ENCODE measurements around the gene PIP4K2C.
A peak's percentile ranks its signal among the peaks of the same experiment; 100 is the strongest.

PIP4K2C gene

DNA sequence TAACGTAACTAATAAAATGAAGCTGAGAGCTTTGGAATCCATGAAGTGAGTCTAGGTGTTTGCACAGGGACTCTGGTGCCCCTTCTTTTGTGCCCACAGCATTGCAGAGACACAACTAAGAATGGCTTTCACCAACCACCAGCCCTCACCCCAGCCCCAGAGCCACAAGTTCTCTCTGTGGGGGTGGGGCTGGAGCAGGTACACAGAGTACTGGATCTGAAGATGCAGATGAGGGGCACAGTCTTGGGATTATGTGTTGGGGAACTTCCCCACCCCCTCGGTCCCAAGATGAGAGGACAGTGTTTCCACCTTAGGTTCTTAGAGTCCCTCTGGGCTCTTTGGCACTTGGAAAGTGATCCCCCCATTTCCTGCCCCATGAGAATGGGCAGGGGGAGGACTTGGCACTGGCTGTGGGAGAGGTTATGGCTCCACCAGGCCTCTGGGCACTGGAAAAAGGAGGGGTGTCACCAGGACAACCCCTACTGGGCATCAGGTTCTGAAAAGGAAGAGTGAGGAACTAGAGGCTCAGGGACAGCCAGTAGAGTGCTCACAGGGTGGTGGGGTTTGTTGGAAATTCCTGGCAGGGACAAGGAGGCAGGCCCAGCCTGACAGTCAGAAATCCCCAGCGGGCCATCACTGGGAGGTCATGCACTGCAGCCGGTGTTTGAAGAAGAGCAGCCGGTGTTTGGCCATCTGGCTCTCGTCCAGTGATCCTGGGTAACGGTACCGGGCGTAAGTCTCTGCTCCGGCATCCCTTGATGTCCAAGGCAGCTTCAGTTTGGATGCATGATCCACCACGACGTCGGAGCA lies 35.3 kb downstream of the PIP4K2C start:
- Histone ChIP-seq H3K36me3 (ENCODE audit: low read depth) (no peaks in the 10 kb centered on the region), H3K9me3 (ENCODE audit: severe bottlenecking) (no peaks in the 10 kb centered on the region)
- TF ChIP-seq, protein P1, sequence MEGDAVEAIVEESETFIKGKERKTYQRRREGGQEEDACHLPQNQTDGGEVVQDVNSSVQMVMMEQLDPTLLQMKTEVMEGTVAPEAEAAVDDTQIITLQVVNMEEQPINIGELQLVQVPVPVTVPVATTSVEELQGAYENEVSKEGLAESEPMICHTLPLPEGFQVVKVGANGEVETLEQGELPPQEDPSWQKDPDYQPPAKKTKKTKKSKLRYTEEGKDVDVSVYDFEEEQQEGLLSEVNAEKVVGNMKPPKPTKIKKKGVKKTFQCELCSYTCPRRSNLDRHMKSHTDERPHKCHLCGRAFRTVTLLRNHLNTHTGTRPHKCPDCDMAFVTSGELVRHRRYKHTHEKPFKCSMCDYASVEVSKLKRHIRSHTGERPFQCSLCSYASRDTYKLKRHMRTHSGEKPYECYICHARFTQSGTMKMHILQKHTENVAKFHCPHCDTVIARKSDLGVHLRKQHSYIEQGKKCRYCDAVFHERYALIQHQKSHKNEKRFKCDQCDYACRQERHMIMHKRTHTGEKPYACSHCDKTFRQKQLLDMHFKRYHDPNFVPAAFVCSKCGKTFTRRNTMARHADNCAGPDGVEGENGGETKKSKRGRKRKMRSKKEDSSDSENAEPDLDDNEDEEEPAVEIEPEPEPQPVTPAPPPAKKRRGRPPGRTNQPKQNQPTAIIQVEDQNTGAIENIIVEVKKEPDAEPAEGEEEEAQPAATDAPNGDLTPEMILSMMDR (IDR thresholded peaks at IDR 0.05; ENCODE audit: poor library complexity, severe bottlenecking) = no peak

DNA sequence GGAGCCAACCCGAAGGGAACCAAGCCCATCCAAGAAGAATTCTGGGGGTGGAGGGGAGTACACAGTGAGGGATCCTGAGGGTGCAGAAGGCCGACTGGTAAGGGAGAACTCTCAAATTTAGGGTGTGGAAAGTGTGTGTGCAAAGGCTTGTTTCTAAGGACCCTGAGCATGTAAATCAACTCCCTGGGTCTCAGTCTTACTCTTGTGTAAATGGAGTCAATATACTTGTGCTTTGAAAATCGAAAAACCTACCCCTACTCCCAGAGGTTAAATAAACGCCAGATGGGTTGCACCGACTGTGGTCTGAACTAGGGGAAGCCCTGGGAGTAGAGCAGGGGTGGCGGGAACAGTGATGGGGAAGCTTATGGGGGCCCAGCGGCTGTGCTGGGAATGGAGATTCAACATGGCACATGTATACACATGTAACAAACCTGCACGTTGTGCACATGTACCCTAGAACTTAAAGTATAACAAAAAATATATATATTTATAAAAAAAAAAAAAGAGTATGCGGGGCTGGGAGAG lies 36.0 kb downstream of the PIP4K2C start:
- no peaks in the 10 kb centered on the region for H3K9me3 ChIP-seq (ENCODE audit: severe bottlenecking)
- TF ChIP-seq, protein P1 (IDR thresholded peaks at IDR 0.05; ENCODE audit: poor library complexity, severe bottlenecking) = no peak
- peaks cover 12% of the 10 kb centered on the region for H3K27me3 ChIP-seq (ENCODE audit: insufficient read depth, poor library complexity, severe bottlenecking)
- H3K4me1 ChIP-seq (ENCODE audit: insufficient read depth, poor library complexity, severe bottlenecking) = no peaks in the 10 kb centered on the region
- DNase-seq (ENCODE audit: low spot score) (no peak), ATAC-seq (ENCODE audit: low read depth) (no peak)
- no peak overlapping the region for H3K4me3 ChIP-seq (ENCODE audit: severe bottlenecking)
- H3K36me3 ChIP-seq (ENCODE audit: low read depth) = no peaks in the 10 kb centered on the region
- no peak overlapping the region for H3K27ac ChIP-seq (ENCODE audit: poor library complexity, severe bottlenecking)

More for the DNA sequence above, 35.3 kb downstream of the PIP4K2C start:
- ATAC-seq (ENCODE audit: low read depth) (no peak), DNase-seq (ENCODE audit: low spot score) (no peak)
- peaks cover 19% of the 10 kb centered on the region for H3K27me3 ChIP-seq (ENCODE audit: insufficient read depth, poor library complexity, severe bottlenecking)
- H3K4me3 ChIP-seq (ENCODE audit: severe bottlenecking) = no peak overlapping the region
- no peak overlapping the region for H3K27ac ChIP-seq (ENCODE audit: poor library complexity, severe bottlenecking)
- H3K4me1 ChIP-seq (ENCODE audit: insufficient read depth, poor library complexity, severe bottlenecking) = no peaks in the 10 kb centered on the region

DNA sequence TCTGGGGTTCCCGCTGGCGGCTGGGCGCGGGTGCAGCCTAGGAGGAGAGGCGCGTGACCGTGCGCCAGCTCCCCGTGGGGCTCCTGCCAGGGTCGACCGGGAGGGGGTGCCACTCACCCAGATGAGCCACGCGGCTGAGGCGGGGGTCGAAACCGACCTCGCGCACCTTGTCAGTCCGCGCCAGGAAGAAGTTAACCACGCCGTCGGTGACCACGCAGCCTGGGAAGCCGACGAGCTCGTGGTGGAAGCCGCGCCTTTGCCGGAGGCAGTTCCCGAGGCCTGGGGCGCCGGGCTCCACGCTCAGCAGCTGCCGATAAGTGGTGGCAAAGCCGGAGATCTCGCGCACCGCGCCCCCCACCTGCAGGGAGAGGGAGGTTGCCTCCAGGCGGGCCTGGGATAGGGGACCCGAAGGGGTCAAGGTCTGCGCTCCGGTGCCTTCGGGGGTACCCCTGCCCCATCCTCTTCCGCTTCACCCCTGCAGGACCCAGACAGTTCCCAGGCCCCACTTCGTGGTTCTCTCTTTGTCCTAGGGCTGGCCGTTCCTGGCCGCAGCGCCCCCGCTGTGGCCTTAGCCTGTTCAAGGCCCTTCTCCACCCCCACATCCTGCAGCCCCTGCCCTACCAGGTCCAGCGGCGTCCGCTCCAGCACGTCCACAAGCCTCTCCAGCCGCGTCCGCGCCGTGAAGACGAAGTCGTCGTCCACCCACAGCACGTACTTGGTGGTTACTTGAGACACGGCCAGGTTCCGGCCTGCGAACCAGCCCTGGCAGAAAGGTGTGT lies 36.7 kb downstream of the PIP4K2C start:
- H3K27me3 ChIP-seq (ENCODE audit: insufficient read depth, poor library complexity, severe bottlenecking) = peaks cover 9% of the 10 kb centered on the region

DNA sequence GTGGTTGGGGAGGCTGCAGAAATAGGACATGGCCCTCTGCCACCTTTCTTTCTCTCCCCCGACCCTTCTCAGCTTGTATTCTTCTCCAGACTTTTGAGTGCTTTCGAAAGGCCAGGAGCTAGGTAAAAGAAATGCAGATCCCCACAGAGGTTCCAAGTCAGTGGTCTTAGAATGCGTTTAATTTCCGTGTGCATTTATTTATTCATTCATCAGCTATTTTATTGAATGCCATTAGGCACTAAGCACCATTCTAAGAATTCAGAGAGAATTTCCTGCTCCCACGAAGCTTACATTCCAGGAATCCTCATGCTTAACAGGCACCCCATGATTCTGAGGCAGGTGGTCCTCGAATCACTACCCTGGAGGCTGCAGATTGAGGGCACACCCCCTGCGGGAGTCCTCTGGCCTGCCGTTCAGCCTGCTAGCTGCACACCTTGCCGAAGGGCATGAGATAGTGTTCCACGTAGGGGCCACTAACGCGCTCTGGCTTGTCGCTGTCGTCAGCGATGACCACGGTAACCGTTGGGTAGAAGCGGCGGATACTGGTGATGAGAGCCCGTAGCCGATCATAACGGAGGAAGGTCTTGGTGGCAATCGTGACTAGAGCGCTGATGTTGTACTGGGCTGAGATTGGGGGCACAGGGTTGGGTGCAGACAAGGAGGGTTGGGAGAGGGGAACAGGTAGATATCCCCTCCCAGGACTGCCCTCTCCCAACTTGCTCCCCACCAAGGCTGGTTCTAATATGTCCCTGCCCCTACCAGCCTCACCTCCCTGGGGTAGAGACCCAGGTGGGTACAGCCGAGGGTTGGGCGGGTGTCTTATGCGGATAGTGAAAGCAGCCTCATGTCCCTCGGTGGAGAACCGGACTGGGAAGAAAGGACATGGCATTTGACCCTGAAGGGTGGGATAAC lies 37.5 kb downstream of the PIP4K2C start:
- no peak for ATAC-seq (ENCODE audit: low read depth)
- DNase-seq (ENCODE audit: low spot score) = peak; percentile 49
- no peaks in the 10 kb centered on the region for H3K9me3 ChIP-seq (ENCODE audit: severe bottlenecking)
- no peaks in the 10 kb centered on the region for H3K4me1 ChIP-seq (ENCODE audit: insufficient read depth, poor library complexity, severe bottlenecking)
- no peaks in the 10 kb centered on the region for H3K36me3 ChIP-seq (ENCODE audit: low read depth)
- no peak overlapping the region for H3K27ac ChIP-seq (ENCODE audit: poor library complexity, severe bottlenecking)
- TF ChIP-seq, protein P1 (IDR thresholded peaks at IDR 0.05; ENCODE audit: poor library complexity, severe bottlenecking) = no peak
- H3K27me3 ChIP-seq (ENCODE audit: insufficient read depth, poor library complexity, severe bottlenecking) = peaks cover 3% of the 10 kb centered on the region
- no peak overlapping the region for H3K4me3 ChIP-seq (ENCODE audit: severe bottlenecking)

More for the DNA sequence above, 36.7 kb downstream of the PIP4K2C start:
- ATAC-seq (ENCODE audit: low read depth) (no peak; the same call in 2 of the 3 replicates), DNase-seq (ENCODE audit: low spot score) (peak; percentile 59)
- Histone ChIP-seq H3K4me1 (ENCODE audit: insufficient read depth, poor library complexity, severe bottlenecking) (no peaks in the 10 kb centered on the region), H3K36me3 (ENCODE audit: low read depth) (no peaks in the 10 kb centered on the region), H3K9me3 (ENCODE audit: severe bottlenecking) (no peaks in the 10 kb centered on the region), H3K27ac (ENCODE audit: poor library complexity, severe bottlenecking) (no peak overlapping the region), H3K4me3 (ENCODE audit: severe bottlenecking) (no peak overlapping the region)
- TF ChIP-seq, protein P1 (IDR thresholded peaks at IDR 0.05; ENCODE audit: poor library complexity, severe bottlenecking) = no peak
